ENCODE measurements around the gene SPATA46. TPM values are rescaled to one million over a fixed set of nuclear protein-coding genes. Genes with fewer than 3 reads are reported as not detected.

The SPATA46 gene
- not detected in 2 replicates for total RNA-seq

GRCh38 chr1:162376691-162377090 lies at the start of gene SPATA46:
Gene SPATA46 (minus strand): TSS chr1:162376854. CDS start chr1:162376790, 64 bp downstream.

GRCh38 chr1:162412002-162412401 lies 35.3 kb upstream of the SPATA46 start, which contains the start of gene SH2D1B:
Gene SH2D1B (minus strand): TSS chr1:162412136. CDS start chr1:162412016, 120 bp downstream.

GRCh38 chr1:162381383-162381782 lies 4.7 kb upstream of the SPATA46 start, which contains the start of gene C1orf226:
Gene C1orf226 (plus strand): TSS chr1:162381728. CDS start chr1:162381902, 174 bp downstream.

Other genes with a start within 250 kb of the SPATA46 start
- gene C1orf226, start 4.9 kb upstream of the SPATA46 start, total RNA-seq = 0.08 and 0.34 TPM in 2 replicates
- gene SH2D1B, start 35.3 kb upstream of the SPATA46 start, total RNA-seq = not detected in 2 replicates
- gene UHMK1, start 121.0 kb upstream of the SPATA46 start, total RNA-seq = 35.0 and 40.8 TPM in 2 replicates
- 151 and 160 TPM in 2 replicates for gene UAP1, start 184.9 kb upstream of the SPATA46 start, total RNA-seq